ENCODE results near the gene ANKUB1. TPM values are rescaled to one million over a fixed set of nuclear protein-coding genes. Genes with fewer than 3 reads are reported as not detected.
"Not testable (repeated sequence)": the region's sequence is repeated elsewhere in the genome, so short reads cannot be mapped to it uniquely, and the experiment has no call there.

The ANKUB1 gene
- not detected for total RNA-seq
- polyA plus RNA-seq, result under 1 TPM in 1 of 2 donors, not detected in 1; 0.19 TPM

GRCh38 chr3:149792452-149793270, at the start of gene ANKUB1:
Gene ANKUB1 (minus strand): TSS chr3:149792554. CDS start chr3:149792366, 188 bp downstream.
- 92% methylated on average over 4 of the region's 4 CpGs for WGBS
- no peaks in the 10 kb centered on the region for H3K9me3 ChIP-seq (ENCODE audit: control insufficient read depth in 4 of 4, low read length in 3 of 4)
- H3K4me3 ChIP-seq (ENCODE audit: low read depth in 1 of 3, low read length in 3 of 3), result no peak within 1 kb of the TSS
- H3K4me1 ChIP-seq (ENCODE audit: control insufficient read depth in 4 of 4, insufficient read depth in 4 of 4, low read length in 3 of 4), result no peaks in the 10 kb centered on the region
- H3K9ac ChIP-seq (ENCODE audit: low read depth in 1 of 2, low read length in 2 of 2), result no peak within 1 kb of the TSS
- H3K27ac ChIP-seq (ENCODE audit: low read depth in 1 of 2, low read length in 2 of 2), result no peak within 1 kb of the TSS
- DNase-seq (ENCODE audit: low spot score), result no peak
- H3K27me3 ChIP-seq (ENCODE audit: control insufficient read depth in 4 of 4, insufficient read depth in 4 of 4, low read length in 3 of 4), result no peaks in the 10 kb centered on the region
- TF ChIP-seq FOXA2 (IDR thresholded peaks at IDR 0.05) (no peak), MAX (IDR thresholded peaks at IDR 0.05) (no peak), TAF1 (conservative IDR thresholded peaks at IDR 0.05) (no peak), RXRA (IDR thresholded peaks at IDR 0.05) (no peak), SP1 (IDR thresholded peaks at IDR 0.05) (no peak), ZBTB33 (IDR thresholded peaks at IDR 0.05) (no peak), JUND (IDR thresholded peaks at IDR 0.05) (no peak), RAD21 (IDR thresholded peaks at IDR 0.05) (no peak), NR2F2 (IDR thresholded peaks at IDR 0.05) (no peak), EGR1 (IDR thresholded peaks at IDR 0.05; ENCODE audit: low read depth in 2 of 2) (no peak), ATF3 (IDR thresholded peaks at IDR 0.05) (no peak), HNF4A (conservative IDR thresholded peaks at IDR 0.05) (no peak), CTCF (IDR thresholded peaks at IDR 0.05; ENCODE audit: low read depth, low read length, missing input control) (no peak)
- no peaks in the 10 kb centered on the region for H3K36me3 ChIP-seq (ENCODE audit: control insufficient read depth in 4 of 4, insufficient read depth in 3 of 4, low read depth in 1 of 4, low read length in 3 of 4)

GRCh38 chr3:149839896-149840295, 47.5 kb upstream of the ANKUB1 start:
- H3K27ac ChIP-seq (ENCODE audit: low read depth in 1 of 2, low read length in 2 of 2), result no peak overlapping the region
- H3K9me3 ChIP-seq (ENCODE audit: control insufficient read depth in 4 of 4, low read length in 3 of 4), result no peaks in the 10 kb centered on the region
- no peaks in the 10 kb centered on the region for H3K27me3 ChIP-seq (ENCODE audit: control insufficient read depth in 4 of 4, insufficient read depth in 4 of 4, low read length in 3 of 4)
- TF ChIP-seq YY1 (IDR thresholded peaks at IDR 0.05), result no peak
- TF ChIP-seq CTCF (IDR thresholded peaks at IDR 0.05; ENCODE audit: low read depth, low read length, missing input control), result no peak
- no peak for DNase-seq (ENCODE audit: low spot score)
- H3K9ac ChIP-seq (ENCODE audit: low read depth in 1 of 2, low read length in 2 of 2), result no peak overlapping the region
- H3K4me3 ChIP-seq (ENCODE audit: low read depth in 1 of 3, low read length in 3 of 3), result no peak overlapping the region
- WGBS, result 95% methylated on average over 3 of the region's 3 CpGs
- no peaks in the 10 kb centered on the region for H3K36me3 ChIP-seq (ENCODE audit: control insufficient read depth in 4 of 4, insufficient read depth in 3 of 4, low read depth in 1 of 4, low read length in 3 of 4)
- peaks cover 4 to 33% (median 20%) of the 10 kb centered on the region in 4 donors for H3K4me1 ChIP-seq (ENCODE audit: control insufficient read depth in 4 of 4, insufficient read depth in 4 of 4, low read length in 3 of 4)

- not testable (repeated sequence) for DNase-seq (ENCODE audit: low spot score); H3K36me3 ChIP-seq (ENCODE audit: control insufficient read depth in 4 of 4, insufficient read depth in 3 of 4, low read depth in 1 of 4, low read length in 3 of 4); H3K27me3 ChIP-seq (ENCODE audit: control insufficient read depth in 4 of 4, insufficient read depth in 4 of 4, low read length in 3 of 4); H3K27ac ChIP-seq (ENCODE audit: low read depth in 1 of 2, low read length in 2 of 2); H3K9ac ChIP-seq (ENCODE audit: low read depth in 1 of 2, low read length in 2 of 2); H3K4me3 ChIP-seq (ENCODE audit: low read depth in 1 of 3, low read length in 3 of 3); H3K9me3 ChIP-seq (ENCODE audit: control insufficient read depth in 4 of 4, low read length in 3 of 4)
- 98% methylated on average over 3 of the region's 3 CpGs for WGBS
- H3K4me1 ChIP-seq (ENCODE audit: control insufficient read depth in 4 of 4, insufficient read depth in 4 of 4, low read length in 3 of 4), result peaks cover 4 to 29% (median 16%) of the 10 kb centered on the region in 4 donors
Measured at GRCh38 chr3:149839469-149839868, 47.1 kb upstream of the ANKUB1 start.

GRCh38 chr3:149838491-149838890, 46.1 kb upstream of the ANKUB1 start:
- not testable (repeated sequence) for H3K9me3 ChIP-seq (ENCODE audit: control insufficient read depth in 4 of 4, low read length in 3 of 4); H3K36me3 ChIP-seq (ENCODE audit: control insufficient read depth in 4 of 4, insufficient read depth in 3 of 4, low read depth in 1 of 4, low read length in 3 of 4); H3K4me3 ChIP-seq (ENCODE audit: low read depth in 1 of 3, low read length in 3 of 3); H3K27ac ChIP-seq (ENCODE audit: low read depth in 1 of 2, low read length in 2 of 2); H3K27me3 ChIP-seq (ENCODE audit: control insufficient read depth in 4 of 4, insufficient read depth in 4 of 4, low read length in 3 of 4); DNase-seq (ENCODE audit: low spot score); H3K9ac ChIP-seq (ENCODE audit: low read depth in 1 of 2, low read length in 2 of 2)
- H3K4me1 ChIP-seq (ENCODE audit: control insufficient read depth in 4 of 4, insufficient read depth in 4 of 4, low read length in 3 of 4), result peaks cover 1 to 19% (median 7%) of the 10 kb centered on the region in 4 donors
- WGBS, result 93% methylated on average over 3 of the region's 3 CpGs

Measured in liver (tissue), 9 donors.